HepG2 (cell line): Measurements from ENCODE around the gene ELP5. TPM values are rescaled to one million over a fixed set of nuclear protein-coding genes. Genes with fewer than 3 reads are reported as not detected.
A peak's percentile ranks its signal among the peaks of the same experiment; 100 is the strongest.

Experiments used
- DMAP1 ChIP-seq: IDR thresholded peaks from 2 replicates; pipeline ENCODE4 v1.6.1; 2016
- HNF4A ChIP-seq: sonication (generic); formaldehyde crosslinking; IDR thresholded peaks from 2 replicates; pipeline ENCODE4 v1.4.0; 2020; ENCODE audit warnings: missing genetic modification reagents
- RAD51 ChIP-seq: fragments of 450-650 bp; IDR thresholded peaks from 2 replicates; pipeline ENCODE4 v1.6.1; 2016; ENCODE audit warnings: borderline replicate concordance
- RFX1 ChIP-seq: fragments of 450-650 bp; IDR thresholded peaks from 2 replicates; pipeline ENCODE4 v1.6.1; 2017
- SP2 ChIP-seq: sonication (generic); formaldehyde crosslinking; IDR thresholded peaks from 2 replicates; pipeline ENCODE4 v1.5.1; 2020; ENCODE audit warnings: mild to moderate bottlenecking, missing genetic modification reagents
- ZNF101 ChIP-seq: sonication (generic); formaldehyde crosslinking; IDR thresholded peaks from 2 replicates; pipeline ENCODE4 v1.4.0; 2020; ENCODE audit warnings: mild to moderate bottlenecking, low read depth, missing genetic modification reagents, borderline replicate concordance
- ZNF263 ChIP-seq: sonication (generic); formaldehyde crosslinking; IDR thresholded peaks from 2 replicates; pipeline ENCODE4 v1.4.0; 2020; ENCODE audit warnings: missing genetic modification reagents
- polyA plus RNA-seq, 8 experiments: library from polyadenylated mRNA; depleted of rRNA in 3 of 8; stranded (reverse) in 7 of 8; unstranded in 1 of 8; fragments of >200 nt; fragmentation: Illumina TruSeq in 4 of 8; extraction: Trizol in 4 of 8; gene quantifications; 2 replicates each; pipeline versions ENCODE4 v1.2.1 to v1.2.3, GENCODE V29; 2011 to 2016; ENCODE audit warnings: low read depth in 4 of 8, missing spikeins in 1 of 8, mixed read lengths in 1 of 8; ENCODE audit not compliant: insufficient read depth in 1 of 8
- total RNA-seq, 5 experiments: library from RNA; depleted of rRNA; stranded (reverse); fragments of >200 nt; fragmentation: Illumina TruSeq; extraction: Trizol; gene quantifications; 2 replicates each; pipeline ENCODE4 v1.2.3, GENCODE V29; 2016; ENCODE audit warnings: low read depth in 1 of 5
- TF ChIP-seq, protein P1 (sequence below), 2 experiments: sonication (generic) in 1 of 2; formaldehyde crosslinking in 1 of 2; IDR thresholded peaks; 2 replicates each; pipeline versions ENCODE4 v1.4.0 to v1.6.1; 2016 to 2020; ENCODE audit warnings: borderline replicate concordance in 1 of 2, low read depth in 1 of 2, mild to moderate bottlenecking in 1 of 2, missing genetic modification reagents in 1 of 2
- TF ChIP-seq, protein P2 (sequence below): sonication (generic); formaldehyde crosslinking; IDR thresholded peaks from 2 replicates; pipeline ENCODE4 v1.9.0; 2022; ENCODE audit warnings: low read depth, missing genetic modification reagents
- TF ChIP-seq, protein P3 (sequence below): sonication (generic); formaldehyde crosslinking; IDR thresholded peaks from 2 replicates; pipeline ENCODE4 v1.8.0; 2022; ENCODE audit warnings: missing genetic modification reagents, mild to moderate bottlenecking, inconsistent platforms, borderline replicate concordance
- TF ChIP-seq, protein P4 (sequence below): IDR thresholded peaks from 2 replicates; pipeline ENCODE4 v1.6.1; 2016
- TF ChIP-seq, protein P5 (sequence below): sonication (generic); formaldehyde crosslinking; IDR thresholded peaks from 2 replicates; pipeline ENCODE4 v1.4.0; 2020; ENCODE audit warnings: missing genetic modification reagents, borderline replicate concordance
- TF ChIP-seq, protein P6 (sequence below): sonication (generic); formaldehyde crosslinking; IDR thresholded peaks from 2 replicates; pipeline ENCODE4 v1.4.0; 2020; ENCODE audit warnings: missing genetic modification reagents

Gene ELP5
- total and polyA plus RNA-seq, 2 of the 13 experiments (the other 11 are each of a cell fraction or from before 2014, with no cell fraction given): 67.6 to 69.8 TPM

DNA sequence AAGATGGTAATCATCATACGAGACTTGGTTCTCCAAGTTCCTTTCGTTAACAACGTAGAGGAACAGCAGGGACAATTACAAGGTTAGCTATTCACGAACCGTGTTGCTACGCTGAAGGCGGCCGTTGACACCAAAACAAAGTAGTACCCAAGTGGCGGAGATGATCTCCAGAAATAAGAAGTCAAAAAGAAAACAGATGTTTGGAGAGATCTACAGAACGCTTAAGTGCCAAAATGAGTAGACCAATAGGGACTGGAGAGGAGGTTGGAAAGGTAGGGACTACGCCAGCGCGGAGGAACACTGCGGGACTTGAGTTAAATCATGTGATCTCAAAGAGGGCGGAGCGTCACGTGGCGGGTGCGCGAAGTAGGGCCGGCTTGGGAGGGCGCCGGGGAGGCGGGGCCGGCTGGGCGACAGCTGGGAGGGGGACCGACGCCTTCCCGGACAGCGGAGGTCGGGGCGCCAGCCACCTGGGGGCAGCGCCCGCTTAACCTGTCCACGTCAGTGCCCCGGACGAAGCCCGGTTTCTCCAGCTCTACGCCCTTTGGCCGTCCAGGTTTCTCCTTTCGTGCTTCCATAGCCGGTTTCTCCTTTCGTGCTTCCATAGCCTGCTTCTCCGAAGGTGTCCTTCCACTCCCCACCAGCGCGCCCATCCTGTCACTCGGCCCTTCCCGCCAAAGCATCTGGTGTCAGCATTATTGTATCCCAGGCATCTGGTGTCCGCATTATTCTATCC lies 9.1 kb upstream of the ELP5 start (continued):
- TF ChIP-seq, protein P1, sequence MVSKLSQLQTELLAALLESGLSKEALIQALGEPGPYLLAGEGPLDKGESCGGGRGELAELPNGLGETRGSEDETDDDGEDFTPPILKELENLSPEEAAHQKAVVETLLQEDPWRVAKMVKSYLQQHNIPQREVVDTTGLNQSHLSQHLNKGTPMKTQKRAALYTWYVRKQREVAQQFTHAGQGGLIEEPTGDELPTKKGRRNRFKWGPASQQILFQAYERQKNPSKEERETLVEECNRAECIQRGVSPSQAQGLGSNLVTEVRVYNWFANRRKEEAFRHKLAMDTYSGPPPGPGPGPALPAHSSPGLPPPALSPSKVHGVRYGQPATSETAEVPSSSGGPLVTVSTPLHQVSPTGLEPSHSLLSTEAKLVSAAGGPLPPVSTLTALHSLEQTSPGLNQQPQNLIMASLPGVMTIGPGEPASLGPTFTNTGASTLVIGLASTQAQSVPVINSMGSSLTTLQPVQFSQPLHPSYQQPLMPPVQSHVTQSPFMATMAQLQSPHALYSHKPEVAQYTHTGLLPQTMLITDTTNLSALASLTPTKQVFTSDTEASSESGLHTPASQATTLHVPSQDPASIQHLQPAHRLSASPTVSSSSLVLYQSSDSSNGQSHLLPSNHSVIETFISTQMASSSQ (IDR thresholded peaks at IDR 0.05; ENCODE audit: low read depth): no peak
- TF ChIP-seq, protein P1 (CRISPR knock-in tag; IDR thresholded peaks at IDR 0.05; ENCODE audit: borderline replicate concordance): peak; percentile 56; the same call in 1 of the 2 replicates
- TF ChIP-seq ZNF101 (CRISPR knock-in tag) (0 out of 2 replicates have a peak, but pooled peaks have one; percentile 7), RFX1 (no peak), SP2 (CRISPR knock-in tag) (no peak), RAD51 (peak; percentile 97), ZNF263 (0 out of 2 replicates have a peak, but pooled peaks have one; percentile 26), DMAP1 (CRISPR knock-in tag) (peak; percentile 93), HNF4A (CRISPR knock-in tag) (peak; percentile 46)
- TF ChIP-seq, protein P2, sequence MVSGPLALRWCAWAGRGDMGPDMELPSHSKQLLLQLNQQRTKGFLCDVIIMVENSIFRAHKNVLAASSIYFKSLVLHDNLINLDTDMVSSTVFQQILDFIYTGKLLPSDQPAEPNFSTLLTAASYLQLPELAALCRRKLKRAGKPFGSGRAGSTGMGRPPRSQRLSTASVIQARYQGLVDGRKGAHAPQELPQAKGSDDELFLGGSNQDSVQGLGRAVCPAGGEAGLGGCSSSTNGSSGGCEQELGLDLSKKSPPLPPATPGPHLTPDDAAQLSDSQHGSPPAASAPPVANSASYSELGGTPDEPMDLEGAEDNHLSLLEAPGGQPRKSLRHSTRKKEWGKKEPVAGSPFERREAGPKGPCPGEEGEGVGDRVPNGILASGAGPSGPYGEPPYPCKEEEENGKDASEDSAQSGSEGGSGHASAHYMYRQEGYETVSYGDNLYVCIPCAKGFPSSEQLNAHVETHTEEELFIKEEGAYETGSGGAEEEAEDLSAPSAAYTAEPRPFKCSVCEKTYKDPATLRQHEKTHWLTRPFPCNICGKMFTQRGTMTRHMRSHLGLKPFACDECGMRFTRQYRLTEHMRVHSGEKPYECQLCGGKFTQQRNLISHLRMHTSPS (CRISPR knock-in tag): no peak
- TF ChIP-seq, protein P3, sequence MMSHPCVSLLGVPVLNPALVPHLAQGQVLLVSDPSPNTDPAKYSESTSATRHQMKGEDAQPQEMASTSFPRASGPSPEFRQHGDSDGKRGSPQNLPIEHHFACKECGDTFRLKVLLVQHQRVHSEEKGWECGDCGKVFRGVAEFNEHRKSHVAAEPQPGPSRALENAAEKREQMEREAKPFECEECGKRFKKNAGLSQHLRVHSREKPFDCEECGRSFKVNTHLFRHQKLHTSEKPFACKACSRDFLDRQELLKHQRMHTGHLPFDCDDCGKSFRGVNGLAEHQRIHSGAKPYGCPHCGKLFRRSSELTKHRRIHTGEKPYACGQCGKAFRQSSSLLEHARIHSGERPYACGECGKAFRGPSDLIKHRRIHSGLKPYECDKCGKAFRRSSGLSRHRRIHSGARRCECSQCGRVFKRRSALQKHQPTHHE (CRISPR knock-in tag): peak; percentile 25; the same call in 1 of the 2 replicates
- TF ChIP-seq, protein P4, sequence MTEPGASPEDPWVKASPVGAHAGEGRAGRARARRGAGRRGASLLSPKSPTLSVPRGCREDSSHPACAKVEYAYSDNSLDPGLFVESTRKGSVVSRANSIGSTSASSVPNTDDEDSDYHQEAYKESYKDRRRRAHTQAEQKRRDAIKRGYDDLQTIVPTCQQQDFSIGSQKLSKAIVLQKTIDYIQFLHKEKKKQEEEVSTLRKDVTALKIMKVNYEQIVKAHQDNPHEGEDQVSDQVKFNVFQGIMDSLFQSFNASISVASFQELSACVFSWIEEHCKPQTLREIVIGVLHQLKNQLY (CRISPR knock-in tag): peak; percentile 75
- TF ChIP-seq, protein P5, sequence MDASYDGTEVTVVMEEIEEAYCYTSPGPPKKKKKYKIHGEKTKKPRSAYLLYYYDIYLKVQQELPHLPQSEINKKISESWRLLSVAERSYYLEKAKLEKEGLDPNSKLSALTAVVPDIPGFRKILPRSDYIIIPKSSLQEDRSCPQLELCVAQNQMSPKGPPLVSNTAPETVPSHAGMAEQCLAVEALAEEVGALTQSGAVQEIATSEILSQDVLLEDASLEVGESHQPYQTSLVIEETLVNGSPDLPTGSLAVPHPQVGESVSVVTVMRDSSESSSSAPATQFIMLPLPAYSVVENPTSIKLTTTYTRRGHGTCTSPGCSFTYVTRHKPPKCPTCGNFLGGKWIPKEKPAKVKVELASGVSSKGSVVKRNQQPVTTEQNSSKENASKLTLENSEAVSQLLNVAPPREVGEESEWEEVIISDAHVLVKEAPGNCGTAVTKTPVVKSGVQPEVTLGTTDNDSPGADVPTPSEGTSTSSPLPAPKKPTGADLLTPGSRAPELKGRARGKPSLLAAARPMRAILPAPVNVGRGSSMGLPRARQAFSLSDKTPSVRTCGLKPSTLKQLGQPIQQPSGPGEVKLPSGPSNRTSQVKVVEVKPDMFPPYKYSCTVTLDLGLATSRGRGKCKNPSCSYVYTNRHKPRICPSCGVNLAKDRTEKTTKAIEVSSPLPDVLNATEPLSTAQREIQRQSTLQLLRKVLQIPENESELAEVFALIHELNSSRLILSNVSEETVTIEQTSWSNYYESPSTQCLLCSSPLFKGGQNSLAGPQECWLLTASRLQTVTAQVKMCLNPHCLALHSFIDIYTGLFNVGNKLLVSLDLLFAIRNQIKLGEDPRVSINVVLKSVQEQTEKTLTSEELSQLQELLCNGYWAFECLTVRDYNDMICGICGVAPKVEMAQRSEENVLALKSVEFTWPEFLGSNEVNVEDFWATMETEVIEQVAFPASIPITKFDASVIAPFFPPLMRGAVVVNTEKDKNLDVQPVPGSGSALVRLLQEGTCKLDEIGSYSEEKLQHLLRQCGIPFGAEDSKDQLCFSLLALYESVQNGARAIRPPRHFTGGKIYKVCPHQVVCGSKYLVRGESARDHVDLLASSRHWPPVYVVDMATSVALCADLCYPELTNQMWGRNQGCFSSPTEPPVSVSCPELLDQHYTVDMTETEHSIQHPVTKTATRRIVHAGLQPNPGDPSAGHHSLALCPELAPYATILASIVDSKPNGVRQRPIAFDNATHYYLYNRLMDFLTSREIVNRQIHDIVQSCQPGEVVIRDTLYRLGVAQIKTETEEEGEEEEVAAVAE (CRISPR knock-in tag): no peak
- TF ChIP-seq, protein P6, sequence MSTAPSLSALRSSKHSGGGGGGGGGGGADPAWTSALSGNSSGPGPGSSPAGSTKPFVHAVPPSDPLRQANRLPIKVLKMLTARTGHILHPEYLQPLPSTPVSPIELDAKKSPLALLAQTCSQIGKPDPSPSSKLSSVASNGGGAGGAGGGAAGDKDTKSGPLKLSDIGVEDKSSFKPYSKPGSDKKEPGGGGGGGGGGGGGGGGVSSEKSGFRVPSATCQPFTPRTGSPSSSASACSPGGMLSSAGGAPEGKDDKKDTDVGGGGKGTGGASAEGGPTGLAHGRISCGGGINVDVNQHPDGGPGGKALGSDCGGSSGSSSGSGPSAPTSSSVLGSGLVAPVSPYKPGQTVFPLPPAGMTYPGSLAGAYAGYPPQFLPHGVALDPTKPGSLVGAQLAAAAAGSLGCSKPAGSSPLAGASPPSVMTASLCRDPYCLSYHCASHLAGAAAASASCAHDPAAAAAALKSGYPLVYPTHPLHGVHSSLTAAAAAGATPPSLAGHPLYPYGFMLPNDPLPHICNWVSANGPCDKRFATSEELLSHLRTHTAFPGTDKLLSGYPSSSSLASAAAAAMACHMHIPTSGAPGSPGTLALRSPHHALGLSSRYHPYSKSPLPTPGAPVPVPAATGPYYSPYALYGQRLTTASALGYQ (CRISPR knock-in tag): peak; percentile 61; the same call in 1 of the 2 replicates
